GM12878 (cell line): ENCODE results near the gene CMTM4. TPM values are rescaled to one million over a fixed set of nuclear protein-coding genes. Genes with fewer than 3 reads are reported as not detected.
"Not testable (repeated sequence)": the region's sequence is repeated elsewhere in the genome, so short reads cannot be mapped to it uniquely, and the experiment has no call there.

Source experiments
- ATAC-seq: fragments of 200-7000 bp; cut with Tn5 transposase; 3 replicates; pipeline ENCODE4 v1.9.1; 2020; ENCODE audit warnings: mild to moderate bottlenecking, moderate library complexity
- BruUV-seq: library from RNA; stranded (reverse); fragments of 400-500 nt; replicated peaks from 2 replicates; lab custom pipeline; 2021; lab: Mats Ljungman, UMichigan
- CTCF ChIA-PET: fragments of 300-600 bp; sonication (Branson Sonifier 250); formaldehyde crosslinking; extraction: SDS; loops from one replicate; lab custom pipeline; 2021; ENCODE audit warnings: inconsistent platforms; lab: Yijun Ruan, JAX
- POLR2A ChIA-PET: fragments of 350-600 bp; formaldehyde crosslinking; extraction: SDS; loops from one replicate; lab custom pipeline; 2021; ENCODE audit warnings: inconsistent platforms; lab: Charles Lee
- RAD21 ChIA-PET: fragments of 300-600 bp; sonication (Branson Sonifier 250); formaldehyde crosslinking; loops from one replicate; lab custom pipeline; 2023; ENCODE audit warnings: antibody characterized with exemption; ENCODE audit not compliant: unreplicated experiment; lab: Charles Lee
- SMC1A ChIA-PET: fragments of 300-600 bp; sonication (Branson Sonifier 250); formaldehyde crosslinking; loops from one replicate; lab custom pipeline; 2023; ENCODE audit not compliant: unreplicated experiment, uncharacterized antibody; lab: Charles Lee
- DNase-seq: peaks from one replicate; pipeline ENCODE4 v3.0.0-alpha.2; 2011; ENCODE audit warnings: low read depth, low spot score
- FAIRE-seq: peaks from 3 replicates; lab custom pipeline; 2011; peaks lifted over from hg19 to GRCh38; lab: Jason Lieb, UNC
- H2AFZ ChIP-seq: 2 replicates; pipeline ENCODE4 v1.6.0; 2011; ENCODE audit warnings: low read depth, low read length, control low read depth; ENCODE audit not compliant: control insufficient read depth
- H3K27ac ChIP-seq: 2 replicates; pipeline ENCODE4 v1.5.1; 2011; ENCODE audit warnings: control low read depth; ENCODE audit not compliant: control insufficient read depth, insufficient read depth
- H3K27me3 ChIP-seq, 2 experiments: replicated peaks in 1 of 2; 2 replicates each; pipeline versions ENCODE4 v1.6.0 to v1.6.1; 2011; ENCODE audit warnings: low read length in 1 of 2; ENCODE audit not compliant: control insufficient read depth in 2 of 2, insufficient read depth in 2 of 2
- H3K36me3 ChIP-seq, 2 experiments: 2 replicates each; pipeline ENCODE4 v1.5.1; 2011; ENCODE audit warnings: low read length in 1 of 2; ENCODE audit not compliant: control insufficient read depth in 2 of 2, insufficient read depth in 2 of 2
- H3K4me1 ChIP-seq: 2 replicates; pipeline ENCODE4 v1.6.1; 2011; ENCODE audit warnings: mild to moderate bottlenecking, low read length, moderate library complexity, mixed read lengths; ENCODE audit not compliant: control insufficient read depth, insufficient read depth
- H3K4me2 ChIP-seq: 2 replicates; pipeline ENCODE4 v1.6.0; 2011; ENCODE audit warnings: control low read depth; ENCODE audit not compliant: control insufficient read depth, insufficient read depth
- H3K4me3 ChIP-seq: fragments of 200-600 bp; sonication (generic); 2 replicates; pipeline ENCODE4 v1.5.1; 2016
- H3K79me2 ChIP-seq: 2 replicates; pipeline ENCODE4 v1.6.0; 2011; ENCODE audit warnings: low read length; ENCODE audit not compliant: control insufficient read depth, insufficient read depth
- H3K9ac ChIP-seq: 2 replicates; pipeline ENCODE4 v1.8.0; 2011; ENCODE audit warnings: low read length, control low read depth, mixed read lengths; ENCODE audit not compliant: control insufficient read depth, insufficient read depth
- H3K9me3 ChIP-seq: replicated peaks from 3 replicates; pipeline ENCODE4 v1.5.1; 2011; ENCODE audit warnings: mild to moderate bottlenecking, low read length; ENCODE audit not compliant: control insufficient read depth, insufficient read depth
- H4K20me1 ChIP-seq: 2 replicates; pipeline ENCODE4 v1.6.0; 2011; ENCODE audit not compliant: control insufficient read depth, insufficient read depth
- BACH1 ChIP-seq: fragments of 450-650 bp; IDR thresholded peaks from 2 replicates; pipeline ENCODE4 v1.6.1; 2017; ENCODE audit warnings: mild to moderate bottlenecking, borderline replicate concordance
- BCL11A ChIP-seq: IDR thresholded peaks from 2 replicates; pipeline ENCODE4 v1.6.1; 2011; ENCODE audit warnings: low read depth, low read length
- CTCF ChIP-seq, 3 experiments: IDR thresholded peaks in 2 of 3; conservative IDR thresholded peaks in 1 of 3; 2 replicates each; pipeline ENCODE4 v1.5.1; 2011; ENCODE audit warnings: low read depth in 3 of 3, low read length in 3 of 3, mild to moderate bottlenecking in 3 of 3, control low read depth in 2 of 3, moderate library complexity in 2 of 3, inconsistent platforms in 1 of 3, mixed read lengths in 1 of 3; ENCODE audit not compliant: control insufficient read depth in 2 of 3, insufficient read depth in 1 of 3; ENCODE audit errors: extremely low read depth in 1 of 3
- DPF2 ChIP-seq: fragments of 450-650 bp; IDR thresholded peaks from 2 replicates; pipeline ENCODE4 v1.6.1; 2017; ENCODE audit warnings: mild to moderate bottlenecking
- SIN3A ChIP-seq: IDR thresholded peaks from 2 replicates; pipeline ENCODE4 v1.6.1; 2012; ENCODE audit warnings: low read depth, low read length, improper control_type of control experiment
- SIX5 ChIP-seq: IDR thresholded peaks from 2 replicates; pipeline ENCODE4 v1.6.1; 2011; ENCODE audit warnings: mild to moderate bottlenecking, low read depth, low read length, moderate library complexity; ENCODE audit not compliant: severe bottlenecking
- SKIL ChIP-seq: fragments of 450-650 bp; IDR thresholded peaks from 2 replicates; pipeline ENCODE4 v1.6.1; 2017; ENCODE audit warnings: mild to moderate bottlenecking, low read depth, inconsistent platforms; ENCODE audit not compliant: poor library complexity, severe bottlenecking
- WGBS: methylation state at CpG from one replicate; pipeline ENCODE4 v1.1.6; 2016; ENCODE audit warnings: low lambda C conversion rate; ENCODE audit not compliant: insufficient replicate concordance, insufficient coverage; ENCODE audit errors: missing lambda C conversion rate; 5-methylcytosine and 5-hydroxymethylcytosine counted together
- in situ Hi-C: fragments of 300-500 bp; cut with MboI; formaldehyde crosslinking; loops from 9 replicates; pipeline ENCODE4 v1.14.3; 2018; ENCODE audit warnings: mixed read lengths
- intact Hi-C: fragments of 100-400 bp; cut with micrococcal nuclease; formaldehyde crosslinking; loops from one replicate; pipeline ENCODE4 v1.14.2; 2022; ENCODE audit not compliant: unreplicated experiment
- polyA plus RNA-seq, 11 experiments: library from polyadenylated mRNA; depleted of rRNA in 4 of 11; unstranded in 6 of 11; stranded (reverse) in 5 of 11; fragments of >200 nt; fragmentation: Nextera tagmentation in 4 of 11; fragmentation: Illumina TruSeq in 1 of 11; extraction: Ambion mirVana in 4 of 11; extraction: Trizol in 1 of 11; gene quantifications; 1 replicate in 1 of 11; 2 replicates in 10 of 11; pipeline versions ENCODE4 v1.2.1 to v1.2.3, GENCODE V29; 2011 to 2016; ENCODE audit warnings: inconsistent platforms in 2 of 11, missing spikeins in 2 of 11, low read depth in 1 of 11
- total RNA-seq, 4 experiments: library from RNA; depleted of rRNA in 3 of 4; stranded (reverse); fragments of >200 nt in 3 of 4; fragmentation: Illumina TruSeq in 1 of 4; extraction: Trizol in 1 of 4; gene quantifications; 2 replicates each; pipeline versions ENCODE4 v1.2.1 to v1.2.3, GENCODE V29; 2013 to 2021

Gene CMTM4
- total and polyA plus RNA-seq, 10 of the 15 experiments (the other 5 are each of a cell fraction or from before 2014, with no cell fraction given), result 0.02 to 0.43 (median 0.15) TPM; not detected in 2

- TF ChIP-seq CTCF (IDR thresholded peaks at IDR 0.05 in 2 of 3, conservative IDR thresholded peaks at IDR 0.05 in 1 of 3; ENCODE audit: control insufficient read depth in 2 of 3, extremely low read depth in 1 of 3, insufficient read depth in 1 of 3, low read depth in 3 of 3, low read length in 3 of 3) (no peak), SKIL (no peak), BACH1 (no peak), BCL11A (no peak), SIX5 (no peak), DPF2 (no peak), SIN3A (no peak)
- TF ChIP-seq, all 136 proteins: peak for 0
Measured at GRCh38 chr16:66596986-66597848, 99.3 kb downstream of the CMTM4 start (continued).

GRCh38 chr16:66596559-66596958 is 100.0 kb downstream of the CMTM4 start:
- in situ Hi-C loops, H3K4me2 ChIP-seq, H4K20me1 ChIP-seq, ATAC-seq, H3K36me3 ChIP-seq, RAD21 ChIA-PET, DNase-seq, BruUV-seq, H3K27ac ChIP-seq, intact Hi-C loops, H3K79me2 ChIP-seq, H3K4me3 ChIP-seq, H3K27me3 ChIP-seq, H2AFZ ChIP-seq, FAIRE-seq, H3K9ac ChIP-seq, POLR2A ChIA-PET: not testable (repeated sequence)
- SMC1A ChIA-PET, result interaction anchor here (1.2 to 1.7 kb wide), 2 partner anchors 10 to 49 kb away, joined by 3 to 5 read pairs; no protein-coding TSS in a partner anchor
- Histone ChIP-seq H3K4me1 (peaks cover 12% of the 10 kb centered on the region), H3K9me3 (peaks cover 10% of the 10 kb centered on the region; the same call in 2 of the 3 replicates)
- CTCF ChIA-PET, result interaction anchor here (0.6 to 1.7 kb wide), 7 partner anchors 12 to 144 kb away, joined by 3 to 7 read pairs (median 4); no protein-coding TSS in a partner anchor
- WGBS, result 100% methylated on average over 4 of the region's 4 CpGs
